ENCODE results near the gene C17orf75.
"Not testable (repeated sequence)": the region's sequence is repeated elsewhere in the genome, so short reads cannot be mapped to it uniquely, and the experiment has no call there.

C17orf75 gene

GRCh38 chr17:32342603-32343325, 791 bp upstream of the C17orf75 start:
- DNase-seq: no peak

DNA sequence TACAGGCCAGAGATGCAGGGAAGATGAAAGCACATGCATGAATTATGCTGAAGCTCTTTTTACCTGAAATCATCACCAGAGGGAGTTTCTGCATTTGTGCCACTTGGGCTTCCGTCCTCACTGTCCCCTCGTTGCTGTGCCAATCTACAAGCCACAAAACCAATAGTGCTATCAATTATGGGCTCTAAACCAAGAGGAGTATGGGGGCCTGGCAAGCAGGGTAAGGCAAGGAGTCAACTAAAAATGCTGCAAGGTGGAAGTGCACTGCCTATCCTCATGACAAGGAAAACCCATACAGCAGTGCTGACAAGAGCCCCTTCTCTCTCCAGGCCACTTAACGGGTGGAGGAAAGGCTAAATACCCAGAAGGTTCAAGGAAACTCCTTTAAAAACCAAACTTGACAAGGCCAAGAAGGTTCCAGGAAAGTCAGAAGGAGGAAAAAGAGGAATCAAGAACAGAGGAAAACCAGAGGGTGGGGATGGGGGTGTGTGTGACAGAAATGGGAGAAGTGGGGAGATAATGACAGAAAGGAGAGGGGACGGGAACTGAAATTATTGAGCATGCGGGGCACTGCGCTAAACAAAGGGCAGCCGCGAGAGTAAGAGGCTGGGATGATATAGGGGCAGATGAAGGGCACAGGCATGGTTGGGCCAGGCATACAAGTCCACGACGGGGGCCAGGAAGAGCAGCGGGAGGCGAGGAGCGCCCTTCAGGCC, 674 bp downstream of the C17orf75 start:
- no peak for DNase-seq

DNA sequence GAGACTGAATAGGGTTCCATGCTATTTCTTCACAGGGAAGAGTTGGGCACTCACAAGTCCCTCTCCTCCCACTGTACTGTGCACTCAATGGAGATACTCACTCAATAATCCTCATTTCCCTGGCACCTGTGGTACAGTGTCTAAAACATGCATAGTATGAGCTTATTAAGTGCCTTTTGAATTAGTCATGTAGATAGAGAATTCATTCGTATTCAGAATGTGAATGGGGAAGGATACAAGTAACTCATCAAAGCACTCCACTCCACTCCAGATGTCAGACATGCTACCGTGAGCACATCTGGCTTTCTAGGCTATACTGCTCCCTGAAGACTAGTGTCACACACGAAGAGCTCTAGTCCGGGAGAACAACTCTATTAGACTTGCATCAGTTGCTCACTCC, 6.3 kb downstream of the C17orf75 start:
- no peak for DNase-seq

DNA sequence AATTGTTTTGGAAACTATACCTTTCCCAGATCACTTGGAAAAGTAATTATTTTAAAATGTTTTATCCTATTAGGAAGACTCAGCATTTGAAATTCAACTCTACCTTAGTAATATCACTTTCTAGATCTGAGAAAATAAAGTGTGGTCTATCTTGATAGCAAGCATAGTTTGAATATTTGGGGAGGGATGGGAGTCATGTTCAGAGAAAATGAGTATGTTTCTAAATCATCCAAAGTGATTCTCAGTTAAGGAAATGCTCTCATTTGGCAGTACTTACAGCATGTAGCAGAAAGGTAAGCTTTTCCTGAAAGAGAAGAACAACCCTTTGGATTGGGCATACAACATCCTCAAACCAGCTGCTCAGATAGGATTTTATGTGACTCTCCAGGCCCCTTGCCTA, 6.9 kb downstream of the C17orf75 start:
- no peak for DNase-seq

DNA sequence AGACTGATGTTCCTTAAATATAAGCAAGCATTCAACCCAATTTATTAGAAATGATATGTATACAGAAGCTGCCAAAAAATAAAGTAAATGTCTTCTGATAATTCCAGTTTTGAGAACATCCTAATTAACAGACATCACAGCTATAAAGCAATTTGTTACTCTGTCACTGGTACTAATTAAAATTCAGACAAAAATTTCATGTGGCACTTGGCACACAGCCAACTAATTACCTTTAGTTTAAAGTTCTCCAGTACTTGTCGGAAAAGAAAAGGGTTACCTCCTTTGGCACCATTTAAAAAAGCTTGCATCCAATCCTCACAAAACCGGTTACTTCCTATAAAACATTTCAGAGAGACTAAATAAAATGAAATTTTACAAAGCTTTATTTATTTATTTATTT, 8.8 kb downstream of the C17orf75 start:
- DNase-seq: no peak

GRCh38 chr17:32331243-32332040, 10.5 kb downstream of the C17orf75 start:
- DNase-seq: no peak

GRCh38 chr17:32330147-32330546, 11.8 kb downstream of the C17orf75 start:
- no peak for DNase-seq

DNA sequence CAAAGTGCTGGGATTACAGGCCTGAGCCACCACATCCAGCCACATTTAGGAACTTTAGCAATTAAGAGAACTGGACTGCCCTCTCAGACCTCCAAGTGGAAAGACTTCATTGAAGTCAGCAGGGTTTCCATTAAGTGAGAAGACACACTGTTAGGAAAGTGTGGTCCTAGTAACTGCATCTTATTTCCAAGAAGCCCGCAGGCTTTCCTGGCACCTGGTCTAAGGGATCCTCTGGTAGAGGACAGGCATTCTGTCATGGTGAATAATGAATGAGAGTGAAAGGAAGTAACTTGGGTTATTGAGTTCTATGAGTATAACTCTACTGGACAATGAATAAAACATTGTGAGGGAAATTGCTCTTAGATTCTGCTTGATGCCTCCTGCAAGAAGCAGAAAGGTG, 14.1 kb downstream of the C17orf75 start:
- DNase-seq: no peak

- DNase-seq: peak; percentile 26
Observed at GRCh38 chr17:32323811-32324491, 18.0 kb downstream of the C17orf75 start.

DNA sequence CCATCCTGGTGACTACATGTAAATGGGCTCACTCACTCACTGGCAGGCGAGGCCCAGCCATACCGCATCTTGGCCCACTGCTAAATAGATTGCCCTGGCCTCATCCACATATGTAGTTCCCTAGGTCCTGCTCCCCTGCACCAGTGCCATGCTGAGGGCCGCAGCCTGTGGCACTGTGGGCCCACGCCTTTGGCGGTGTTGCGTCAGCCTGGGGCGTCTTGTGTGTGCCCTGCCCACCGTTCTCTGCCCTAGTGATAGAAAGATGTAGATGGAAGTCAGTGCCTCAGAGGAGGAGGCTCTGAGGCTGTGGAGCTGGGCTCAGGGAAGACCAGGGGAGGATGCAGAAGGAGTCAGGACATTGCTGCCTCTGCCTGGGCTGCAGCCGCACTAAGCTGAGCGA, 18.9 kb downstream of the C17orf75 start:
- DNase-seq: no peak

- DNase-seq: no peak
Observed at GRCh38 chr17:32320847-32321246, 21.1 kb downstream of the C17orf75 start.

DNA sequence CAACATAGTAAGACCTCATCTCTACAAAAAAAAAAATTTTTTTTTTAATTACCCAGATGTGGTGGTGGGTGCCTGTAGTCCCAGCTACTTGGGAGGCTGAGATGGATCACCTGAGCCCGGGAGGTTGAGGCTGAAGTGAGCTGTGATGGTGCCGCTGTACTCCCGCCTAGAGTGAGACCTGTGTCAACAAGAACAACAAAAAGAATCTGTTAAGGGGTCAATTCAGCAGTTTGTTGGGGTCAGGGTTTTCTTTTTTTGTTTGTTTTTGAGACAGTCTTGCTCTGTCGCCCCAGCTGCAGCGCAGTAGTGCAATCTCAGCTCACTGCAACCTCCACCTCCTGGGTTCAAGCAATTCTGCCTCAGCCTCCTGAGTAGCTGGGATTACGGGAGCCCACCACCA, 21.9 kb downstream of the C17orf75 start:
- DNase-seq: not testable (repeated sequence)

DNA sequence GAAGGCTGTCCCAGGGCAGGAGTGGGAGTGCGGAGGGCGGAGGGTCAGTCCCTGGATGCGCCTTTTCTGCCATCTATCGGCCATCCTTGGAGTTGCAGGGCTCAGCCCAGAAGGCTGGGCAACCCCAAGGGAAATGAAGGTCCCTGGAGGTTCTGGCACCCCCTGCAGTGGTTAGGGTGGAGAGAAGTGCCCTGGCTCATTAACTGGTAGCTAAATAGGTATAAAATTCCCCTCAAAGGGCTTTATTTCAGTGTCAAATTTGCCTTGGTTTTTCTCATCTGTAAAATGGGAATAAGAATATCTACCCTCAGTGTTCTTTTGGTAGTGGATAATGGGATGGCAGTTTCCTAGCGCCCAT, 22.4 kb downstream of the C17orf75 start:
- peak; percentile 44 for DNase-seq

- DNase-seq: no peak
Observed at GRCh38 chr17:32318071-32318470, 23.9 kb downstream of the C17orf75 start.

DNA sequence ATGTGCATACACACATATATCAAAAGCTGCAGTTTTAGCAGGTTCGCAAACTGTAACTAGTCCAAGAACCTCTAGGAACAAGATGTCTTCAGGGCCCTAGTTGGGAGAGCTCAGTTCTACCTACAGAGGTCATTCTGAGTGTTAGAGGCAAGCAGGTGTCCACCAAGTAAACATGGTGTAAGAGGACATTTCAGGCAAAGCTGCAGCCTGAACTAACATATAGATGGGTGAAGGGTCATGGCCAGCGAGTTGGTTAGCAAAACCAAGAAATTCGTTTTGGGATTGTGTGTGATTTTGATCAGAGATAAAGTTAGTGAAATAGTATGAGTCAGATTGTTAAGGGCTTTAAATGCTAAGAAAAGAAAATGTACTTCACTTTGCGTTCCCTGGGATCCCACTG, 24.6 kb downstream of the C17orf75 start:
- no peak for DNase-seq

DNA sequence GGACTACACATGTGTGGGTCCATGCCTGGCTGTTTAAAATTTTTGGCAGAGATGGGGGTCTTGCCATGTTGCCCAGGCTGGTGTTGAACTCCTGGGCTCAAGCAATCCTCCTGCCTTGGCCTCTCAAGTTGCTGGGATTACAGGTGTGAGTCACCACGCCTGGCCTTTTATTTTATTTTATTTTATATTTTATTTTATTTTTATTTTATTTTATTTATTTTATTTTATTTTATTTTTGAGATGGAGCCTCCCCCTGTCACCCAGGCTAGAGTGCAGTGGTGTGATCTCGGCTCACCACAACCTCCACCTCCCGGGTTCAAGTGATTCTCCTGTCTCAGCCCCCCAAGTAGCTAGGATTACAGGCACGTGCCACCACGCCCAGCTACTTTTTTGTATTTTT, 25.3 kb downstream of the C17orf75 start:
- DNase-seq: not testable (repeated sequence)

- no peak for DNase-seq
Observed at GRCh38 chr17:32315171-32315570, 26.8 kb downstream of the C17orf75 start.

- DNase-seq: no peak
Observed at GRCh38 chr17:32314636-32315035, 27.3 kb downstream of the C17orf75 start.

DNA sequence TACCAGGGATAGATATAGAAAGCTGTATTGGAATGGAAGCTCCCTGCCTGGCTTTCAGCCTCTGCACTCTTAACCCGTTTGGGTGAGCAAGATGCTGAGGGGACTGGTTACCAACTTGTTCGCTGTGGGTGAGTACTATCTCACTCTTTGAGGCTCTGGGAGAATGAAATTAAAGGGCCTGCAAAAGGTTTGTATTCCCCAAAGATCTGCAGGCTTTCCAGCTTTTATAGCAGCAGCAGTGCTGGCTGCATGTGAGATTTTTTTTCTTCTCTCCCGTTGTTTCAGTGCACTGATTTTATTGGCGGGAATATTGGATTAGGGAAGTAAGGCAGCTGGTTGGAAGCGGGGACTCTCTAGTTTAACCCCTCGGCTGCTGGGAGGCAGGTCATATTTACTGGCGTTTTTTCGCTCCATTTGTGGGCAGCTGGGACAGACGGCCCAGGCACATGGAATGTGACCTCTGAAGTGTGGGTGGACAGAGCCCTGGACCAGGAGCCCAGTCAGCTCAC, 30.9 kb downstream of the C17orf75 start:
- no peak for DNase-seq

- DNase-seq: peak; percentile 71
Observed at GRCh38 chr17:32307658-32308057, 34.3 kb downstream of the C17orf75 start.

- DNase-seq: no peak
Observed at GRCh38 chr17:32305049-32305448, 36.9 kb downstream of the C17orf75 start.

DNA sequence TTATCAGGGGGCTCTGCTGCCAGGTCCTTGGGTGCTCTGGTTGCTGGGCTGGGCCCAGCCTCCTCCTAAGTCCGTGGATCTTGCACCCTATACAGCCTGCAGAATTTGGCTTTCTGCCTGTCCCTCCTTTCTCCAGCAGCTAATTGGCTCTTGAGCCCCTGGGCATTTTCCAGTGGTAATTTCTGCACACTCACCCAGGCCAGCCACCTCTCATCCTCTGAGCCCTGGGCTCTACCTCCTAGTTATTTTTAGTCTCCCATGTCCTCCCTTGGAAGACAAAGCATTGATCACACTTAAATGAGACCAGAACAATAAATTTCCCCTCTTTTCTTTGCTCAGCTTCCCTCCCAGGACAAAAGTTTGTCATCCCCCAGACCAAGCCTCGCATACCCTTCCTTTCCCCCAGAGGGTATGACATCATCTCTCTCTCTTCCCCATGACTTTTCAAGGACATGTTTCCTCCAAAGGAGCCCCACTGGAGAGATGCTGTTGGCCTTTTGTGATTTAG, 38.1 kb downstream of the C17orf75 start:
- peak; percentile 9 for DNase-seq
